SU-DHL-6 (cell line): ENCODE results near the gene KCNJ15.

Experiments used
- H2AFZ ChIP-seq: fragments of 200-600 bp; sonication (generic); 2 replicates; pipeline ENCODE4 v1.6.1; 2014; ENCODE audit warnings: low read depth, mild to moderate bottlenecking, moderate library complexity, mixed read lengths, antibody characterized with exemption, low read length; ENCODE audit not compliant: severe bottlenecking
- H3F3A ChIP-seq: fragments of 200-600 bp; shearing (Covaris generic); 2 replicates; pipeline ENCODE4 v1.6.0; 2016; ENCODE audit warnings: antibody characterized with exemption, mild to moderate bottlenecking; ENCODE audit not compliant: insufficient read depth
- H3K27ac ChIP-seq: fragments of 200-600 bp; sonication (generic); 2 replicates; pipeline ENCODE4 v1.5.1; 2016; ENCODE audit warnings: low read depth, mild to moderate bottlenecking, low read length, moderate library complexity, mixed read lengths
- H3K27me3 ChIP-seq: fragments of 200-600 bp; sonication (generic), shearing (Covaris generic); 2 replicates; pipeline ENCODE4 v1.6.0; 2014; ENCODE audit warnings: mild to moderate bottlenecking, low read length
- H3K36me3 ChIP-seq: fragments of 200-600 bp; sonication (generic); 2 replicates; pipeline ENCODE4 v1.6.1; 2014; ENCODE audit warnings: mild to moderate bottlenecking, low read length, mixed read lengths
- H3K4me2 ChIP-seq: fragments of 300-600, 200-600 bp; shearing (Covaris generic), sonication (generic); 2 replicates; pipeline ENCODE4 v1.6.0; 2014; ENCODE audit warnings: low read length, low read depth, mild to moderate bottlenecking; ENCODE audit not compliant: poor library complexity, severe bottlenecking
- H3K4me3 ChIP-seq: fragments of 200-600 bp; sonication (generic); 2 replicates; pipeline ENCODE4 v1.5.1; 2014; ENCODE audit warnings: antibody characterized with exemption, low read length, mild to moderate bottlenecking, mixed read lengths; ENCODE audit not compliant: insufficient read depth, poor library complexity, severe bottlenecking
- H3K79me2 ChIP-seq: fragments of 200-600 bp; sonication (generic); 2 replicates; pipeline ENCODE4 v1.6.1; 2014; ENCODE audit warnings: mild to moderate bottlenecking, low read length, moderate library complexity; ENCODE audit not compliant: insufficient read depth
- H3K9ac ChIP-seq: fragments of 200-600 bp; sonication (generic); 2 replicates; pipeline ENCODE4 v1.7.0; 2014; ENCODE audit warnings: mild to moderate bottlenecking, low read length
- H3K9me2 ChIP-seq: fragments of 200-600 bp; sonication (generic); replicated peaks from 2 replicates; pipeline ENCODE4 v1.6.1; 2014; ENCODE audit warnings: low read length; ENCODE audit not compliant: insufficient read depth
- H3K9me3 ChIP-seq: fragments of 200-600 bp; sonication (generic); 2 replicates; pipeline ENCODE4 v1.6.1; 2014; ENCODE audit warnings: low read length, mixed read lengths; ENCODE audit not compliant: insufficient read depth
- H4K20me1 ChIP-seq: fragments of 200-600 bp; sonication (generic); 2 replicates; pipeline ENCODE4 v1.6.1; 2014; ENCODE audit warnings: low read depth, mild to moderate bottlenecking, antibody characterized with exemption, low read length, moderate library complexity, mixed read lengths
- CTCF ChIP-seq: fragments of 200-600 bp; sonication (generic); IDR thresholded peaks from one replicate; pipeline ENCODE4 v1.5.1; 2017; ENCODE audit warnings: antibody characterized with exemption, mild to moderate bottlenecking, low read length, moderate library complexity; ENCODE audit not compliant: insufficient read depth, poor library complexity, severe bottlenecking
- EZH2phosphoT487 ChIP-seq: fragments of 200-600 bp; sonication (generic), shearing (Covaris generic); conservative IDR thresholded peaks from 2 replicates; pipeline ENCODE4 v1.6.1; 2018; ENCODE audit warnings: mild to moderate bottlenecking, antibody characterized with exemption, low read length, moderate library complexity, mixed read lengths

The KCNJ15 gene

DNA sequence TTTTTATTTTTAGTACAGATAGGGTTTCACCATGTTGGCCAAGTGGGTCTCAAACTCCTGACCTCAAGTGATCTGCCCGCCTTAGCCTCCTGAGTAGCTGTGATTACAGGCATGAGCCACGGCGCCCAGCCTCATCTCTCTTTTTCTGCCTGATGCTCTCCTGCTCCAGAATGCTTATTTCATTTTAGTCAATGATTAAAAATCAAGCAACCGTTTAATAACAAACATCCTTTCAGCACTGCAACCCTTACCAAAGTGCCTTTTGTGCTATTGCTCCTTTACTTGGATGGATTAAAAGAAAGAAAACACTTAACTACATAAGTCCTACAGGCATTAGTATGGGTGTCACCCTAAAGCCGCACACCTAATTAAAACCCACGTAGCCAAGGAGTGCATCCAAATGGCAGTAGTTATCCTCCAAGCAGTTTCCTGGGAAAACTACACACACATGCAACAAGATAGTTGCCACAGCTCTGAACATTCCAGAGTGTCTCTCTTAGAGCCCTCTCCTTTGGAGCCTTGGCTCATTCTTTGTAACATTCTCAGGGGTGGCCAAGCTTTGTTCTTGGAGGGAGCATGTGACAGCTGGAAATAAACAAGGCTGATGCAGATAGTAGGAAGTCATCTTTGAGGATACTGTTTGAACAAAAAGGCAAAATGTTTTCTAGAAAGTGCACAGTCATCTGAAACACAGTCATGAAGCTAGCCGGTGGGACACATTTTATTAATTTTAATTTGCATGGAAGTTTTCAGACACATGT, 51.2 kb downstream of the KCNJ15 start:
- Histone ChIP-seq H3K27me3 (no peaks in the 10 kb centered on the region), H3K9me2 (no peaks in the 10 kb centered on the region), H4K20me1 (no peaks in the 10 kb centered on the region), H3K27ac (no peak overlapping the region), H3K9ac (no peak overlapping the region), H3K4me2 (no peak overlapping the region), H2AFZ (no peak overlapping the region), H3K4me3 (no peak overlapping the region), H3K36me3 (no peaks in the 10 kb centered on the region), H3K9me3 (no peaks in the 10 kb centered on the region), H3K79me2 (no peaks in the 10 kb centered on the region), H3F3A (no peaks in the 10 kb centered on the region)
- TF ChIP-seq CTCF (no peak), EZH2phosphoT487 (no peak)

DNA sequence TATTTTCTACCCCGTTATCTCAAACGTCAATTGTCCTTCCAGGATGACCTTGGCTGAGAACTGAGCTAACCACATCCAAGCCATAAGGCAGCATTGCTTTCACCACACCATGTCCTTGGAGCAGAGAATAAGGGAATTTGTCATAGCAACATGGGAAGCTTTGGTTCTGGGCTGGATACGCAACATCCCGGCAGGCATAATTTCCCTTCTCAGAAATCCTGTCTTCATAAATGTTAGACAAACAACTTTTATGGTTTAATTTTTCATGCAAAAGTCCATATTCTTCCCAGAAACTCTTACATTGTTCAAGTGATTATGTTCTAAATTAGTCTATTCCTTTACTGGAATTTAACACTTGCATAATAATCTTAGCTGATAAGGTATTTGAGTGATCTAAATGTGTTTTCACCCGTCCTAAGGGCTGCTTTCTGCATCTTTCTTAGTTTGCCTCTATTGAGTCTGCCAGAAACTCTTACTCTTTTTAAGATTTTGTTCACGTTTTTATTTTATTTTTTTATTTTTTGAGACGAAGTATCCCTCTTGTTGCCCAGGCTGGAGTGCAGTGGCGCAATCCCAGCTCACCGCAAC, 51.8 kb downstream of the KCNJ15 start:
- Histone ChIP-seq H3K9me3 (no peaks in the 10 kb centered on the region), H3K27ac (no peak overlapping the region), H3K9ac (no peak overlapping the region), H4K20me1 (no peaks in the 10 kb centered on the region), H3K9me2 (no peaks in the 10 kb centered on the region), H3K27me3 (no peaks in the 10 kb centered on the region), H2AFZ (no peak overlapping the region), H3F3A (no peaks in the 10 kb centered on the region), H3K79me2 (no peaks in the 10 kb centered on the region), H3K36me3 (no peaks in the 10 kb centered on the region), H3K4me3 (no peak overlapping the region), H3K4me2 (no peak overlapping the region)
- no peak for TF ChIP-seq EZH2phosphoT487
- no peak for TF ChIP-seq CTCF

- H3K4me2 ChIP-seq = no peak overlapping the region
- H4K20me1 ChIP-seq = no peaks in the 10 kb centered on the region
- H2AFZ ChIP-seq = no peak overlapping the region
- no peaks in the 10 kb centered on the region for H3K27me3 ChIP-seq
- no peaks in the 10 kb centered on the region for H3K79me2 ChIP-seq
- no peak overlapping the region for H3K27ac ChIP-seq
- H3K4me3 ChIP-seq = no peak overlapping the region
- H3K9me3 ChIP-seq = no peaks in the 10 kb centered on the region
- no peak for TF ChIP-seq CTCF
- no peak overlapping the region for H3K9ac ChIP-seq
- no peaks in the 10 kb centered on the region for H3K36me3 ChIP-seq
- no peaks in the 10 kb centered on the region for H3K9me2 ChIP-seq
- H3F3A ChIP-seq = no peaks in the 10 kb centered on the region
These were observed 54.1 kb downstream of the KCNJ15 start for GRCh38 chr21:38310646-38311485.
